SK-N-SH treated with all-trans-retinoic acid at 6 μM for 48 hours (cell line): ENCODE data around the gene ZFYVE28.

ENCODE experiments used
- ISL1 ChIP-seq: fragments of 250-450 bp; sonication (Bioruptor Pico); IDR thresholded peaks from 2 replicates; pipeline ENCODE4 v2.1.2; 2022; ENCODE audit warnings: mild to moderate bottlenecking, moderate library complexity
- PATZ1 ChIP-seq: fragments of 250-450 bp; sonication (Bioruptor Pico); IDR thresholded peaks from 2 replicates; pipeline ENCODE4 v1.8.0; 2020; ENCODE audit warnings: mild to moderate bottlenecking, moderate library complexity, borderline replicate concordance
- POU6F1 ChIP-seq: fragments of 250-450 bp; sonication (Bioruptor Pico); IDR thresholded peaks from 2 replicates; pipeline ENCODE4 v1.8.0; 2021; ENCODE audit warnings: low read depth, mild to moderate bottlenecking, moderate library complexity, borderline replicate concordance
- ZFP30 ChIP-seq: fragments of 450-650 bp; formaldehyde crosslinking; IDR thresholded peaks from 2 replicates; pipeline ENCODE4 v1.5.0; 2022; ENCODE audit warnings: mild to moderate bottlenecking, moderate library complexity

GRCh38 chr4:2306773-2307410 is 111.6 kb downstream of the ZFYVE28 start:
- TF ChIP-seq PATZ1 (CRISPR knock-in tag) = no peak
- no peak for TF ChIP-seq ZFP30
- no peak for TF ChIP-seq POU6F1 (CRISPR knock-in tag)
- no peak for TF ChIP-seq ISL1 (CRISPR knock-in tag)
